H9 (cell line): ENCODE data around the gene RNU6-1. TPM values are rescaled to one million over a fixed set of nuclear protein-coding genes. Genes with fewer than 3 reads are reported as not detected.

Experiments
- DNase-seq: peaks from one replicate; pipeline ENCODE4 v3.0.0-alpha.2; 2017
- H2AFZ ChIP-seq: one replicate; pipeline ENCODE4 v1.6.1; 2013; ENCODE audit warnings: mild to moderate bottlenecking, low read length, control low read depth, moderate library complexity
- H2AK5ac ChIP-seq: 2 replicates; pipeline ENCODE4 v1.6.1; 2013; ENCODE audit warnings: low read length, control low read depth, mixed read lengths; ENCODE audit not compliant: insufficient read length
- H2BK120ac ChIP-seq: one replicate; pipeline ENCODE4 v1.6.1; 2013; ENCODE audit warnings: low read depth, mild to moderate bottlenecking, low read length, control low read depth, inconsistent platforms; ENCODE audit not compliant: poor library complexity, severe bottlenecking
- H2BK12ac ChIP-seq: 2 replicates; pipeline ENCODE4 v1.6.1; 2013; ENCODE audit warnings: low read length, control low read depth, mixed read lengths, low read depth; ENCODE audit not compliant: insufficient read length
- H2BK15ac ChIP-seq: 2 replicates; pipeline ENCODE4 v1.6.1; 2013; ENCODE audit warnings: low read depth, low read length, control low read depth
- H2BK20ac ChIP-seq: one replicate; pipeline ENCODE4 v1.6.1; 2013; ENCODE audit warnings: low read depth, mild to moderate bottlenecking, low read length, control low read depth, inconsistent platforms; ENCODE audit not compliant: poor library complexity, severe bottlenecking
- H2BK5ac ChIP-seq: 2 replicates; pipeline ENCODE4 v1.6.1; 2013; ENCODE audit warnings: low read length, control low read depth, mixed read lengths; ENCODE audit not compliant: insufficient read length
- H3K14ac ChIP-seq: 2 replicates; pipeline ENCODE4 v1.6.1; 2013; ENCODE audit warnings: low read length, control low read depth; ENCODE audit not compliant: insufficient read depth
- H3K18ac ChIP-seq: 2 replicates; pipeline ENCODE4 v1.6.1; 2013; ENCODE audit warnings: low read depth, mild to moderate bottlenecking, mixed read lengths, low read length, control low read depth; ENCODE audit not compliant: insufficient read length
- H3K23ac ChIP-seq: 2 replicates; pipeline ENCODE4 v1.6.1; 2013; ENCODE audit warnings: low read length, control low read depth, mixed read lengths, low read depth; ENCODE audit not compliant: insufficient read length
- H3K23me2 ChIP-seq: 2 replicates; pipeline ENCODE4 v1.6.1; 2013; ENCODE audit warnings: low read depth, mild to moderate bottlenecking, mixed read lengths, low read length, control low read depth; ENCODE audit not compliant: insufficient read length, poor library complexity, severe bottlenecking
- H3K27ac ChIP-seq: 2 replicates; pipeline ENCODE4 v1.5.1; 2013; ENCODE audit warnings: low read length, control low read depth, mixed read lengths, low read depth; ENCODE audit not compliant: insufficient read length
- H3K27me3 ChIP-seq: 2 replicates; pipeline ENCODE4 v1.6.1; 2013; ENCODE audit warnings: low read length, control low read depth, inconsistent platforms; ENCODE audit not compliant: insufficient read depth
- H3K4ac ChIP-seq: 2 replicates; pipeline ENCODE4 v1.6.1; 2013; ENCODE audit warnings: low read depth, mild to moderate bottlenecking, control low read depth, inconsistent platforms, low read length, moderate library complexity
- H3K4me1 ChIP-seq: 2 replicates; pipeline ENCODE4 v1.6.1; 2013; ENCODE audit warnings: low read length, control low read depth, inconsistent platforms; ENCODE audit not compliant: insufficient read depth
- H3K4me2 ChIP-seq: 2 replicates; pipeline ENCODE4 v1.6.1; 2013; ENCODE audit warnings: low read length, control low read depth, mixed read lengths; ENCODE audit not compliant: insufficient read length, insufficient read depth
- H3K56ac ChIP-seq: 2 replicates; pipeline ENCODE4 v1.6.1; 2013; ENCODE audit warnings: low read depth, mild to moderate bottlenecking, mixed read lengths, low read length, control low read depth; ENCODE audit not compliant: insufficient read length
- H3K79me1 ChIP-seq: 2 replicates; pipeline ENCODE4 v1.6.1; 2013; ENCODE audit warnings: low read depth, mild to moderate bottlenecking, moderate library complexity, low read length, control low read depth, inconsistent platforms; ENCODE audit not compliant: insufficient read depth, poor library complexity, severe bottlenecking
- H3K79me2 ChIP-seq: 2 replicates; pipeline ENCODE4 v1.6.1; 2013; ENCODE audit warnings: low read length, control low read depth, inconsistent platforms; ENCODE audit not compliant: insufficient read depth
- H3K9ac ChIP-seq: 2 replicates; pipeline ENCODE4 v1.6.1; 2013; ENCODE audit warnings: low read length, control low read depth, mixed read lengths; ENCODE audit not compliant: insufficient read length; ENCODE audit errors: extremely low read depth
- H3K9me3 ChIP-seq: one replicate; pipeline ENCODE4 v1.6.1; 2013; ENCODE audit warnings: low read depth, low read length, inconsistent platforms; ENCODE audit not compliant: control insufficient read depth
- H3T11ph ChIP-seq: one replicate; pipeline ENCODE4 v1.6.1; 2013; ENCODE audit warnings: mild to moderate bottlenecking, low read length, control low read depth, inconsistent platforms
- H4K20me1 ChIP-seq: one replicate; pipeline ENCODE4 v1.6.1; 2013; ENCODE audit not compliant: control insufficient read depth, insufficient read length, insufficient read depth
- H4K5ac ChIP-seq: 2 replicates; pipeline ENCODE4 v1.6.1; 2013; ENCODE audit warnings: low read depth, mild to moderate bottlenecking, mixed read lengths, low read length, control low read depth; ENCODE audit not compliant: insufficient read length
- H4K8ac ChIP-seq: replicated peaks from 2 replicates; pipeline ENCODE4 v1.6.1; 2013; ENCODE audit warnings: low read length, control low read depth, mixed read lengths, low read depth; ENCODE audit not compliant: insufficient read length
- H4K91ac ChIP-seq: 2 replicates; pipeline ENCODE4 v1.6.1; 2013; ENCODE audit warnings: low read depth, mild to moderate bottlenecking, moderate library complexity, mixed read lengths, low read length, control low read depth; ENCODE audit not compliant: insufficient read length
- H3K27ac Mint-ChIP-seq, 3 experiments: 2 replicates in 2 of 3; 3 replicates in 1 of 3; pipeline ENCODE4 v1.8.0; 2020 to 2021; ENCODE audit warnings: mixed read lengths in 3 of 3, mild to moderate bottlenecking in 1 of 3, moderate library complexity in 1 of 3
- H3K27me3 Mint-ChIP-seq: 2 replicates; pipeline ENCODE4 v1.8.0; 2021; ENCODE audit warnings: low read depth, mild to moderate bottlenecking, moderate library complexity, mixed read lengths
- H3K36me3 Mint-ChIP-seq, 3 experiments: 2 replicates in 2 of 3; 3 replicates in 1 of 3; pipeline ENCODE4 v1.8.0; 2020 to 2021; ENCODE audit warnings: low read depth in 3 of 3, mixed read lengths in 3 of 3; ENCODE audit not compliant: insufficient read depth in 1 of 3
- H3K4me1 Mint-ChIP-seq, 2 experiments: 2 replicates each; pipeline ENCODE4 v1.8.0; 2020; ENCODE audit warnings: mixed read lengths in 2 of 2
- H3K4me3 Mint-ChIP-seq, 2 experiments: 2 replicates in 1 of 2; 3 replicates in 1 of 2; pipeline ENCODE4 v1.8.0; 2020 to 2021; ENCODE audit warnings: mild to moderate bottlenecking in 2 of 2, mixed read lengths in 2 of 2, moderate library complexity in 1 of 2
- H3K9me3 Mint-ChIP-seq, 2 experiments: 2 replicates in 1 of 2; 3 replicates in 1 of 2; pipeline ENCODE4 v1.8.0; 2020; ENCODE audit warnings: mild to moderate bottlenecking in 2 of 2, mixed read lengths in 2 of 2, moderate library complexity in 1 of 2
- WGBS: extraction: QIAGEN DNeasy Blood & Tissue Kit; methylation state at CpG from one replicate; pipeline ENCODE4 v1.1.7; 2013; ENCODE audit warnings: missing lambda C conversion rate, low lambda C conversion rate, mixed read lengths; ENCODE audit not compliant: insufficient read length; ENCODE audit errors: extremely low coverage; 5-methylcytosine and 5-hydroxymethylcytosine counted together
- total RNA-seq: library from RNA; stranded (reverse); gene quantifications from 2 replicates; pipeline ENCODE4 v1.2.1, GENCODE V29; 2021
- TF ChIP-seq, protein P1 (sequence below): fragments of 200-600 bp; sonication (generic); conservative IDR thresholded peaks from 3 replicates; pipeline ENCODE4 v1.8.0; 2021; ENCODE audit warnings: antibody characterized with exemption, mild to moderate bottlenecking

The RNU6-1 gene
- total RNA-seq, 1 experiment from 2014 or later, result not detected

DNA sequence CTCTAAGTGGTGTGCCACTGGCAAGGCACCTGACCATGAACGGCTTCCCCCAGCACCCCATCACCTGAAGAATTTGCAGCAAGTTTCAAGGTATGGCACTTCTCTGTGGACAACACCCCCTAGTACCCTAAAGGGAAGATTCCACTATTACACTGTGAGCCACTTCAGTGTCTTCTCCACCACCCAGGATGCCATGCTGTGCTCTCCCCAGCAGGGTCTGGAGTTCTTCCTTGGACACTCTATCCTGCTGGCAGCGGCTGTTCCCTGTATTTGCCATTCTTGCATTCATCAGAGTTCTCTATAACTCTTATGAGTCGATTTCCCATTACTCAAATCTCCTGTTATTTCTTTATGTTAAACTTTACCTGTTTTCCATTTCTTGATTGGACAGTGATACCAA is 33.9 kb upstream of the RNU6-1 start:
- H4K5ac ChIP-seq, result no peak overlapping the region
- no peak overlapping the region for H3K9ac ChIP-seq
- H4K20me1 ChIP-seq, result no peaks in the 10 kb centered on the region
- no peak overlapping the region for H3K23ac ChIP-seq
- H3K4ac ChIP-seq, result no peak overlapping the region
- H2BK20ac ChIP-seq, result no peak overlapping the region
- H2AK5ac ChIP-seq, result no peak overlapping the region
- H2BK12ac ChIP-seq, result no peak overlapping the region
- H3K4me3 Mint-ChIP-seq, result no peak overlapping the region
- H3K18ac ChIP-seq, result no peak overlapping the region
- H3K4me1 Mint-ChIP-seq, result no peaks in the 10 kb centered on the region
- peaks cover 25 to 30% of the 10 kb centered on the region in 2 experiments for H3K9me3 Mint-ChIP-seq
- H3K79me2 ChIP-seq, result no peaks in the 10 kb centered on the region
- H3K27me3 ChIP-seq, result no peaks in the 10 kb centered on the region
- H2BK5ac ChIP-seq, result no peak overlapping the region
- H3K4me1 ChIP-seq, result no peaks in the 10 kb centered on the region
- no peak overlapping the region for H4K91ac ChIP-seq
- H3K27ac Mint-ChIP-seq, result no peak overlapping the region
- H2BK120ac ChIP-seq, result no peak overlapping the region
- H3K14ac ChIP-seq, result no peak overlapping the region
- no CpG with 5 or more reads among the region's 3 CpGs for WGBS
- no peak overlapping the region for H3K56ac ChIP-seq
- no peak overlapping the region for H4K8ac ChIP-seq
- DNase-seq, result no peak
- peaks cover 5% of the 10 kb centered on the region for H3K9me3 ChIP-seq
- TF ChIP-seq, protein P1, sequence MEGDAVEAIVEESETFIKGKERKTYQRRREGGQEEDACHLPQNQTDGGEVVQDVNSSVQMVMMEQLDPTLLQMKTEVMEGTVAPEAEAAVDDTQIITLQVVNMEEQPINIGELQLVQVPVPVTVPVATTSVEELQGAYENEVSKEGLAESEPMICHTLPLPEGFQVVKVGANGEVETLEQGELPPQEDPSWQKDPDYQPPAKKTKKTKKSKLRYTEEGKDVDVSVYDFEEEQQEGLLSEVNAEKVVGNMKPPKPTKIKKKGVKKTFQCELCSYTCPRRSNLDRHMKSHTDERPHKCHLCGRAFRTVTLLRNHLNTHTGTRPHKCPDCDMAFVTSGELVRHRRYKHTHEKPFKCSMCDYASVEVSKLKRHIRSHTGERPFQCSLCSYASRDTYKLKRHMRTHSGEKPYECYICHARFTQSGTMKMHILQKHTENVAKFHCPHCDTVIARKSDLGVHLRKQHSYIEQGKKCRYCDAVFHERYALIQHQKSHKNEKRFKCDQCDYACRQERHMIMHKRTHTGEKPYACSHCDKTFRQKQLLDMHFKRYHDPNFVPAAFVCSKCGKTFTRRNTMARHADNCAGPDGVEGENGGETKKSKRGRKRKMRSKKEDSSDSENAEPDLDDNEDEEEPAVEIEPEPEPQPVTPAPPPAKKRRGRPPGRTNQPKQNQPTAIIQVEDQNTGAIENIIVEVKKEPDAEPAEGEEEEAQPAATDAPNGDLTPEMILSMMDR, result no peak
- H3K4me2 ChIP-seq, result no peak overlapping the region
- no peak overlapping the region for H2BK15ac ChIP-seq
- peaks cover 2% of the 10 kb centered on the region for H3K27me3 Mint-ChIP-seq
- H3K23me2 ChIP-seq, result no peaks in the 10 kb centered on the region
- H3K36me3 Mint-ChIP-seq, result peaks cover 1 to 28% (median 8%) of the 10 kb centered on the region in 3 experiments; a peak in 4 of 7 replicates
- H3K27ac ChIP-seq, result no peak overlapping the region
- no peak overlapping the region for H2AFZ ChIP-seq
- no peaks in the 10 kb centered on the region for H3K79me1 ChIP-seq
- no peak overlapping the region for H3T11ph ChIP-seq
